ENCODE measurements around the gene TPM1.

TPM1 gene

DNA sequence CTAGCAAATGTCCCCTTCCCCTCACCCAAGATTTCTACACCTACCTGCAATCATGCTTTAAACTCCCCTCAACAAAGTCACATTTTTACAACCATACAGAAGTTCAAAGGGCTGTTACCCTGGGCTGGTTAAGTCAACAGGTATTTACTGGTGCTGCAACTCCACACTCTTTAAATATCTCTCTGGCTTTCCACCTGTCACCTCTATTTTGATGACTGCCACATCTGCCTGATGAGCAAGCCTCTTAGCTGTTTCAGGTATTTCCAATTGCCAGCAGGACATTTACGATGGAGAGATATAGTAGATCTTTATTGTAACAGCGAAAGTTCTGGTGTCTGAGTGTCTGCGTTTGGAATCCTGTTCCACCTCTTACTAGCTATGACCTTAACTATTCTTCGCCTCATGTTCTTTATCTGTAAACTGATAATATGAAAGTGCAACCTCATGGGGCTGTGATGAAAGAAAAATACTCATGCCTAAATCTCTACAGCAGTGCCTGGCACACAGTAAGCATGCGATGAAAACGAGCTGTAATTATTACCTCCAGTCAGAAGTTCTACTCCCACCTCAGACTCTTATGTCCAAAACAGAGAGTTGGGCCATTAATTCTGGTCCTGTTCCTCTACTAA, 44.2 kb upstream of the TPM1 start:
- in situ Hi-C loops (cut with HindIII; ENCODE audit: low sequenced_read_pairs): no loop called here
- TF ChIP-seq, protein P1, sequence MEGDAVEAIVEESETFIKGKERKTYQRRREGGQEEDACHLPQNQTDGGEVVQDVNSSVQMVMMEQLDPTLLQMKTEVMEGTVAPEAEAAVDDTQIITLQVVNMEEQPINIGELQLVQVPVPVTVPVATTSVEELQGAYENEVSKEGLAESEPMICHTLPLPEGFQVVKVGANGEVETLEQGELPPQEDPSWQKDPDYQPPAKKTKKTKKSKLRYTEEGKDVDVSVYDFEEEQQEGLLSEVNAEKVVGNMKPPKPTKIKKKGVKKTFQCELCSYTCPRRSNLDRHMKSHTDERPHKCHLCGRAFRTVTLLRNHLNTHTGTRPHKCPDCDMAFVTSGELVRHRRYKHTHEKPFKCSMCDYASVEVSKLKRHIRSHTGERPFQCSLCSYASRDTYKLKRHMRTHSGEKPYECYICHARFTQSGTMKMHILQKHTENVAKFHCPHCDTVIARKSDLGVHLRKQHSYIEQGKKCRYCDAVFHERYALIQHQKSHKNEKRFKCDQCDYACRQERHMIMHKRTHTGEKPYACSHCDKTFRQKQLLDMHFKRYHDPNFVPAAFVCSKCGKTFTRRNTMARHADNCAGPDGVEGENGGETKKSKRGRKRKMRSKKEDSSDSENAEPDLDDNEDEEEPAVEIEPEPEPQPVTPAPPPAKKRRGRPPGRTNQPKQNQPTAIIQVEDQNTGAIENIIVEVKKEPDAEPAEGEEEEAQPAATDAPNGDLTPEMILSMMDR (IDR thresholded peaks at IDR 0.05; ENCODE audit: low read depth, low read length): no peak
- H3K4me3 ChIP-seq (ENCODE audit: low read depth, low read length): no peak overlapping the region
- no peak for DNase-seq (ENCODE audit: low read depth, low spot score)

DNA sequence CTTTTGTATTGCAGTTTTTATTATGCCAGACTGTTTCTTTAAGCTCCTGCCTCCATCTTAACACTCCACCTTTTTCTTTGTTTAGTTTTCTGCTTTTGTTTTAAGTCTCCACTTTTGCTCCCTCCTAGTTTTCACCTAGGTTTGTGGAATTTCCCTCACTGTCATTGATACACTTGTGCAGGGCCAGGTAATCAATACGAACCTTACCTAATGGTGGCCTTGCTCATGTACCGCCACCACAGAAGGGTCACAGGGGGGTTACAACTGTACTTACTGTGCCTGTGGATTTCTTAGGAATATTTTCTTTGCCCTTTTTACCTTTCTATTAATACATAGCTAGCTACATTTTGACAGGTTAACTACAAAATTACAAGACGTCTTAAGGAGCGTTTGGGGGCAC, 43.4 kb upstream of the TPM1 start:
- in situ Hi-C loops (cut with HindIII; ENCODE audit: low sequenced_read_pairs): no loop called here
- no peak overlapping the region for H3K4me3 ChIP-seq (ENCODE audit: low read depth, low read length)
- no peak for DNase-seq (ENCODE audit: low read depth, low spot score)
- TF ChIP-seq, protein P1 (IDR thresholded peaks at IDR 0.05; ENCODE audit: low read depth, low read length): no peak

DNA sequence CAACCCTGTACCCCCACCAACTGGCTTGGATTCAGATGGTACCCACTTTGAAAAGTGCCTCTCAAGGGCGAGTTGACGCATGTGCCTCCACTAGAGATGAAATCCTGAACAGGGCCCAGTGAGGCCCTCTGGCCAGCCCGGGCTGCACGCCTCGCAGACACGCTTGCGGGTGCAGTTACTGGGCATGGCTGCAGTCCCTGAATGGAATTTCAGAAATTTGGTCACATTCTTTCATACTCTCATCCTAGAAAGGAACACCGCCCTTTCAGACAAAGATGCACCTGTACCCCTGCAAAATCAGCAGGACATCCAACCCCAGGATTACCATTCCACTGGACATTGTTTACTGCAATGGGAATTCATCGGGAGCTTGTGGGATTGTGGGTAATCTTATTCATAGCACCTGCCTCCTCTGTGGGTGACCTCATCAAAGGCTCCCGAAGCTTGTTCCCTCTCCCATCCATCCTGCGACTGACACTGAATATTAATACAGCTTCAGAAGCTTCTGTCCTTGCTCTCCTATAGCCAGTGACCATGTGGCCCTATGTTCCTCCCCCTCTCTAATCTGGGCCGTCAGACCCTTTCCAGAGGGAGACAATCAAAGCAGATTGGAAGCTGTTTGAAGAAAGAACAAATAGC, 42.5 kb upstream of the TPM1 start:
- DNase-seq (ENCODE audit: low read depth, low spot score): no peak
- H3K4me3 ChIP-seq (ENCODE audit: low read depth, low read length): no peak overlapping the region
- TF ChIP-seq, protein P1 (IDR thresholded peaks at IDR 0.05; ENCODE audit: low read depth, low read length): no peak
- in situ Hi-C loops (cut with HindIII; ENCODE audit: low sequenced_read_pairs): no loop called here

DNA sequence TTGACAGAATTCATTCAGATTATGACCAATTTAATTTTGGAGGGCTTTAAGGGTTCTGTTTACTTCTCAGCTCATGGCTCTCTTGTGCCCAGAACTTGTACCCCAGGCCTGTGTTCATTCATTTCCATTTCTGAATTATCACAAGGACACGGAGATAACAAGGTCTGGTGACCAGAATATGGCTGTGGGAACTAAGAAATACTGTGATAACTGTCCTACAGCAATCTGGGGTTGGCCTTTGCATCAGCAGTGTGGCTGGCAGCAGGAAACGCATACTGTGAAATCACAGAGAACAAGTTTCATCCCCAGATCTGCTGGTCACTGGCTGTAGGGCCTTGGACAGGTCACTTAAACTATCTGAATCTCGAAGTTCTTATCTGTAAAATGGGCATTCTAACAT, 41.8 kb upstream of the TPM1 start:
- no peak for DNase-seq (ENCODE audit: low read depth, low spot score)
- in situ Hi-C loops (cut with HindIII; ENCODE audit: low sequenced_read_pairs): no loop called here
- H3K4me3 ChIP-seq (ENCODE audit: low read depth, low read length): no peak overlapping the region
- TF ChIP-seq, protein P1 (IDR thresholded peaks at IDR 0.05; ENCODE audit: low read depth, low read length): no peak

DNA sequence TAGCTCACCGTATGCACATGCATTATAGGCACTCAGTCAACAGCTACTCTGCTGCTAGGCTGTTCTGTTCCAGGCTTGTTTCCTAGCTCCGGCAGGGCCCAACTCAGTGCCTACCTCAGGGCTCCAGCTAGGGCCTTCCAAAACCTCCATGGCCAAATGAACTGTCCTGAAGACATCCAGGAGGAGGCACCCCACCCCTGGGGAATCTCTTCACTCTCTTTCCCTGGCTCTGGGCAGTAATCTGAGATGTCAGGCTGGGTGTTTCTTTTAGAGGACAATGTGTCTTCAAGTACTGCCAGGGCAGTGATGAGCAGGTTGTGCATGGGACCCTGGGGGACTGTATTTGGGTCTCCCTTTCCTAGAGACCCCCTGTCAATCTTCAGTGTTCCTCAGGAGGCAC, 38.3 kb upstream of the TPM1 start:
- in situ Hi-C loops (cut with HindIII; ENCODE audit: low sequenced_read_pairs): no loop called here
- no peak for DNase-seq (ENCODE audit: low read depth, low spot score)

DNA sequence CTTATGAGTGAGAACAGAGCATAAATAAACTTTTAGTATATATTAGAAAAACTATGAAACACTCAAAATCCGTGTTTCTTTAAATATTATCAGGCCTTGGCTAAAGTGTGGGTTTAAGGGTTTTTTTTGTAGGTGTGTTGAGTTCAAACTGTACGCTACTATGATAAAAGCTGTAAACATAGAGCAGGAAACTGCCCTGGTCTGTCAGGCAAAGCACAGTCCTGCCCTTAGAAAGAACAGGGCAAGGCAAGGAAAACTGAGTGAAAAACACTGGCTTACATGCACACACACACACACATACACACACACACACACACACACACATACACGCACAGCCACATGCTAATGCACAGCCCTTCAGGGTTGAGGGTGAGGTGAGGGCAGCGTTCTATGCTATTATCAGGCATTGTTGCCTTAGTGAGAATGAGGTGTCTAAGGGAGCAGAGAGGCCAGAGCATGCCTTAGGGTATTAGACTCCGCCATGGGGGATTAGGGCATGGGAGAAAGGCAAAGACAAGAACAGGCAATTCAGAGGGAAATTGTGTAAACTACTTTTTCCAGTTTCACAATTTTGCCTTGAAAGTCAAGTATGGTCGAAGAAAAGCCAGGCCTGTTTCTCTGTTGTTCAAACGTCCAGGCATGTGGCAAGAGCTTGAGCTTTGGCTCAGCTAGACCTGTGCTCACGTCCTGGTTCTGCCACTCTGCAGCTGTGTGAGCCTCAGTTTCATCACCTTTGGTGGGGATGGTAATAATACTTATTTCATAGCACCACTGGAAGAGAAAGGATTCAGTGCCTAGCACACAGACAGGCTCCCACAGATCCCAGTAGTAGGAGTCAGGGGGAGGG, 36.3 kb upstream of the TPM1 start:
- in situ Hi-C loops (cut with HindIII; ENCODE audit: low sequenced_read_pairs): no loop called here
- H3K4me3 ChIP-seq (ENCODE audit: low read depth, low read length): no peak overlapping the region
- TF ChIP-seq, protein P1 (IDR thresholded peaks at IDR 0.05; ENCODE audit: low read depth, low read length): no peak
- DNase-seq (ENCODE audit: low read depth, low spot score): no peak

More for the DNA sequence above, 38.3 kb upstream of the TPM1 start:
- no peak overlapping the region for H3K4me3 ChIP-seq (ENCODE audit: low read depth, low read length)
- TF ChIP-seq, protein P1 (IDR thresholded peaks at IDR 0.05; ENCODE audit: low read depth, low read length): no peak

Measured in astrocyte of the spinal cord (primary cell).